GM19025 (cell line): Measurements from ENCODE around the gene RITA1.

Experiments used
- ATAC-seq: cut with Tn5 transposase; IDR thresholded peaks from one replicate; pipeline ENCODE4 v1.9.1; 2021; ENCODE audit warnings: mild to moderate bottlenecking, low read depth, moderate library complexity; ENCODE audit not compliant: unreplicated experiment

RITA1 gene

GRCh38 chr12:113152835-113153814 is 32.4 kb upstream of the RITA1 start:
- ATAC-seq = peak; percentile 64

- no peak for ATAC-seq
Measured at GRCh38 chr12:113154351-113154973, 31.1 kb upstream of the RITA1 start.

GRCh38 chr12:113155060-113155459 is 30.5 kb upstream of the RITA1 start:
- no peak for ATAC-seq

GRCh38 chr12:113155646-113156045 is 29.9 kb upstream of the RITA1 start:
- ATAC-seq = no peak

- ATAC-seq = no peak
Measured at GRCh38 chr12:113157218-113157859, 28.2 kb upstream of the RITA1 start.

- no peak for ATAC-seq
Measured at GRCh38 chr12:113158439-113159203, 26.9 kb upstream of the RITA1 start.

- no peak for ATAC-seq
Measured at GRCh38 chr12:113159937-113160336, 25.6 kb upstream of the RITA1 start.

GRCh38 chr12:113161415-113162016 is 24.0 kb upstream of the RITA1 start:
- no peak for ATAC-seq

GRCh38 chr12:113162102-113163029 is 23.2 kb upstream of the RITA1 start:
- no peak for ATAC-seq

- ATAC-seq = no peak
Measured at GRCh38 chr12:113163030-113163360, 22.5 kb upstream of the RITA1 start.

- ATAC-seq = no peak
Measured at GRCh38 chr12:113164014-113164413, 21.5 kb upstream of the RITA1 start.

GRCh38 chr12:113165521-113166450 is 19.7 kb upstream of the RITA1 start:
- no peak for ATAC-seq

- no peak for ATAC-seq
Measured at GRCh38 chr12:113167868-113168267, 17.7 kb upstream of the RITA1 start.

GRCh38 chr12:113169697-113170096 is 15.8 kb upstream of the RITA1 start:
- ATAC-seq = no peak

GRCh38 chr12:113170457-113170856 is 15.1 kb upstream of the RITA1 start:
- no peak for ATAC-seq

- no peak for ATAC-seq
Measured at GRCh38 chr12:113170926-113171325, 14.6 kb upstream of the RITA1 start.

- ATAC-seq = no peak
Measured at GRCh38 chr12:113171543-113171942, 14.0 kb upstream of the RITA1 start.

GRCh38 chr12:113172185-113172584 is 13.3 kb upstream of the RITA1 start:
- ATAC-seq = no peak
